Gastrocnemius medialis (tissue), 4 donors: ENCODE results near the gene APOL4.

ENCODE experiments used
- CTCF ChIP-seq, 5 experiments: fragments of 450-650 bp in 3 of 5; fragments of 200-600 bp in 2 of 5; sonication (generic) in 2 of 5; IDR thresholded peaks in 4 of 5; conservative IDR thresholded peaks in 1 of 5; 1 replicate in 4 of 5; 2 replicates in 1 of 5; pipeline ENCODE4 v1.5.1; 2016 to 2019; ENCODE audit warnings: antibody characterized with exemption in 5 of 5, mild to moderate bottlenecking in 3 of 5, moderate library complexity in 3 of 5
- POLR2A ChIP-seq, 2 donors: fragments of 450-650 bp; IDR thresholded peaks; one replicate each; pipeline ENCODE4 v1.6.1; 2017; ENCODE audit warnings: antibody characterized with exemption in 2 of 2, mild to moderate bottlenecking in 2 of 2, moderate library complexity in 2 of 2

- TF ChIP-seq CTCF (IDR thresholded peaks at IDR 0.05 in 4 of 5, conservative IDR thresholded peaks at IDR 0.05 in 1 of 5) (no peak), POLR2A (IDR thresholded peaks at IDR 0.05) (no peak)
These were observed 4.6 kb downstream of the APOL4 start for GRCh38 chr22:36197065-36197440.
